HCT116 (cell line): ENCODE measurements around the gene BTBD9. TPM values are rescaled to one million over a fixed set of nuclear protein-coding genes. Genes with fewer than 3 reads are reported as not detected.

Experiments used
- ATAC-seq: fragments of 200-7000 bp; cut with Tn5 transposase; 2 replicates; pipeline ENCODE4 v1.9.1; 2020; ENCODE audit warnings: mild to moderate bottlenecking, moderate library complexity
- BruUV-seq: library from RNA; stranded (reverse); fragments of 400-500 nt; replicated peaks from 2 replicates; lab custom pipeline; 2021; lab: Mats Ljungman, UMichigan
- CTCF ChIA-PET: fragments of 300-600 bp; sonication (Branson Sonifier 250); formaldehyde crosslinking; loops from one replicate; lab custom pipeline; 2021; ENCODE audit warnings: antibody characterized with exemption; lab: Charles Lee
- POLR2A ChIA-PET: fragments of 300-600, 350-600 bp; sonication (Branson Sonifier 250); formaldehyde crosslinking; loops from one replicate; lab custom pipeline; 2021; ENCODE audit warnings: antibody characterized with exemption; lab: Charles Lee
- RAD21 ChIA-PET, 2 experiments: fragments of 300-600 bp; sonication (Branson Sonifier 250); formaldehyde crosslinking; loops; one replicate each; lab custom pipeline; 2023; ENCODE audit warnings: low total read pairs in 2 of 2; ENCODE audit not compliant: uncharacterized antibody in 2 of 2, unreplicated experiment in 2 of 2, low non-redundant PET in 1 of 2; lab: Charles Lee
- DNase-seq: peaks from one replicate; pipeline ENCODE4 v3.0.0-alpha.2; 2010; ENCODE audit warnings: low read depth, low spot score
- H2AFZ ChIP-seq: fragments of 200-600 bp; shearing (Covaris generic), sonication (generic); 2 replicates; pipeline ENCODE4 v1.6.1; 2017; ENCODE audit warnings: low read depth, mixed run types, mixed read lengths, antibody characterized with exemption, low read length; ENCODE audit not compliant: poor library complexity, severe bottlenecking
- H3K27ac ChIP-seq: 2 replicates; pipeline ENCODE4 v1.5.1; 2012; ENCODE audit warnings: low read depth, low read length
- H3K27me3 ChIP-seq: fragments of 200-600 bp; sonication (generic); 2 replicates; pipeline ENCODE4 v1.6.1; 2016; ENCODE audit warnings: mixed run types, low read length, mixed read lengths; ENCODE audit not compliant: insufficient read depth
- H3K36me3 ChIP-seq, 2 experiments: fragments of 200-500 bp in 1 of 2; fragments of 200-600 bp in 1 of 2; sonication (Bioruptor generic) in 1 of 2; sonication (generic) in 1 of 2; 2 replicates each; pipeline versions ENCODE4 v1.5.1 to v1.6.1; 2014 to 2016; ENCODE audit warnings: low read length in 2 of 2, inconsistent platforms in 1 of 2, mixed read lengths in 1 of 2, mixed run types in 1 of 2; ENCODE audit not compliant: insufficient read depth in 2 of 2, control insufficient read depth in 1 of 2
- H3K4me1 ChIP-seq, 2 experiments: fragments of 200-600 bp in 1 of 2; sonication (generic) in 1 of 2; 2 replicates each; pipeline versions ENCODE4 v1.5.1 to v1.6.1; 2012 to 2017; ENCODE audit warnings: low read length in 2 of 2, inconsistent platforms in 1 of 2, mild to moderate bottlenecking in 1 of 2, mixed read lengths in 1 of 2, mixed run types in 1 of 2, moderate library complexity in 1 of 2; ENCODE audit not compliant: insufficient read depth in 2 of 2, control insufficient read depth in 1 of 2
- H3K4me2 ChIP-seq: fragments of 200-600 bp; sonication (generic); 2 replicates; pipeline ENCODE4 v1.6.1; 2017; ENCODE audit warnings: mixed run types, low read length, mixed read lengths
- H3K4me3 ChIP-seq, 2 experiments: fragments of 200-600 bp in 1 of 2; sonication (generic) in 1 of 2; replicated peaks in 1 of 2; 2 replicates each; pipeline ENCODE4 v1.5.1; 2011 to 2016; ENCODE audit warnings: low read length in 2 of 2, control low read depth in 1 of 2, low read depth in 1 of 2, mild to moderate bottlenecking in 1 of 2, mixed read lengths in 1 of 2, mixed run types in 1 of 2
- H3K79me2 ChIP-seq: fragments of 200-600 bp; sonication (generic); 2 replicates; pipeline ENCODE4 v1.6.1; 2017; ENCODE audit warnings: mild to moderate bottlenecking, mixed run types, low read length, moderate library complexity, mixed read lengths; ENCODE audit not compliant: insufficient read depth
- H3K9ac ChIP-seq: fragments of 200-600 bp; sonication (generic); 2 replicates; pipeline ENCODE4 v1.6.1; 2016; ENCODE audit warnings: low read length, mixed read lengths
- H3K9me2 ChIP-seq: fragments of 200-600 bp; sonication (generic), shearing (Covaris generic); 2 replicates; pipeline ENCODE4 v1.6.1; 2017; ENCODE audit warnings: mixed run types, mild to moderate bottlenecking, moderate library complexity; ENCODE audit not compliant: insufficient read depth
- H3K9me3 ChIP-seq, 2 experiments: fragments of 200-500 bp in 1 of 2; fragments of 200-600 bp in 1 of 2; sonication (Bioruptor generic) in 1 of 2; sonication (generic) in 1 of 2; 2 replicates each; pipeline ENCODE4 v1.6.1; 2014 to 2017; ENCODE audit warnings: low read length in 2 of 2, mixed read lengths in 2 of 2, inconsistent platforms in 1 of 2, low read depth in 1 of 2, mild to moderate bottlenecking in 1 of 2, mixed run types in 1 of 2, moderate library complexity in 1 of 2; ENCODE audit not compliant: control insufficient read depth in 1 of 2, insufficient read depth in 1 of 2
- H4K20me1 ChIP-seq: fragments of 200-600 bp; sonication (generic), shearing (Covaris generic); 2 replicates; pipeline ENCODE4 v1.6.1; 2017; ENCODE audit warnings: mixed run types, mild to moderate bottlenecking, moderate library complexity; ENCODE audit not compliant: insufficient read depth
- CBX3 ChIP-seq: IDR thresholded peaks from 2 replicates; pipeline ENCODE4 v1.6.1; 2012; ENCODE audit warnings: low read depth
- ELF1 ChIP-seq: IDR thresholded peaks from 2 replicates; pipeline ENCODE4 v1.6.1; 2012; ENCODE audit warnings: low read depth, borderline replicate concordance
- EZH2 ChIP-seq: fragments of 200-600 bp; sonication (generic); IDR thresholded peaks from 2 replicates; pipeline ENCODE4 v1.6.1; 2017; ENCODE audit warnings: antibody characterized with exemption, mixed run types
- EZH2phosphoT487 ChIP-seq: fragments of 200-600 bp; IDR thresholded peaks from 2 replicates; pipeline ENCODE4 v1.6.1; 2018; ENCODE audit warnings: antibody characterized with exemption, borderline replicate concordance
- POLR2A ChIP-seq: IDR thresholded peaks from 2 replicates; pipeline ENCODE4 v1.7.0; 2011; ENCODE audit warnings: borderline replicate concordance; ENCODE audit not compliant: insufficient read depth, insufficient read length; ENCODE audit errors: extremely low read depth
- TCF7L2 ChIP-seq: IDR thresholded peaks from 2 replicates; pipeline ENCODE4 v1.7.0; 2011; ENCODE audit warnings: borderline replicate concordance, inconsistent platforms; ENCODE audit not compliant: insufficient read depth, insufficient read length; ENCODE audit errors: extremely low read depth
- intact Hi-C: fragments of 100-400 bp; cut with micrococcal nuclease; formaldehyde crosslinking; loops from 2 replicates; pipeline ENCODE4 v1.10.0; 2022
- total RNA-seq: library from RNA; stranded (reverse); gene quantifications from one replicate; pipeline ENCODE4 v1.2.1, GENCODE V29; 2021; ENCODE audit not compliant: unreplicated experiment
- TF ChIP-seq, protein P1 (sequence below): IDR thresholded peaks from 2 replicates; pipeline ENCODE4 v1.6.1; 2012; ENCODE audit warnings: low read depth

Gene BTBD9
- total RNA-seq, 1 experiment from 2014 or later, result 10.9 TPM

GRCh38 chr6:38407192-38407591 is 232.5 kb downstream of the BTBD9 start:
- Histone ChIP-seq H3K27me3 (no peaks in the 10 kb centered on the region), H3K4me3 (no peak overlapping the region), H3K36me3 (no peaks in the 10 kb centered on the region), H3K79me2 (no peaks in the 10 kb centered on the region), H3K9ac (no peak overlapping the region), H2AFZ (no peak overlapping the region), H4K20me1 (no peaks in the 10 kb centered on the region), H3K9me3 (no peaks in the 10 kb centered on the region), H3K4me2 (no peak overlapping the region), H3K4me1 (peaks cover 0 to 5% of the 10 kb centered on the region in 2 experiments; a peak in 1 of 4 replicates), H3K9me2 (no peaks in the 10 kb centered on the region), H3K27ac (no peak overlapping the region)
- POLR2A ChIA-PET, result no interaction called here
- DNase-seq (no peak), ATAC-seq (no peak)
- no peak for TF ChIP-seq EZH2phosphoT487
- TF ChIP-seq TCF7L2, result no peak
- no peak for TF ChIP-seq EZH2
- no peak for TF ChIP-seq ELF1
- TF ChIP-seq, protein P1, sequence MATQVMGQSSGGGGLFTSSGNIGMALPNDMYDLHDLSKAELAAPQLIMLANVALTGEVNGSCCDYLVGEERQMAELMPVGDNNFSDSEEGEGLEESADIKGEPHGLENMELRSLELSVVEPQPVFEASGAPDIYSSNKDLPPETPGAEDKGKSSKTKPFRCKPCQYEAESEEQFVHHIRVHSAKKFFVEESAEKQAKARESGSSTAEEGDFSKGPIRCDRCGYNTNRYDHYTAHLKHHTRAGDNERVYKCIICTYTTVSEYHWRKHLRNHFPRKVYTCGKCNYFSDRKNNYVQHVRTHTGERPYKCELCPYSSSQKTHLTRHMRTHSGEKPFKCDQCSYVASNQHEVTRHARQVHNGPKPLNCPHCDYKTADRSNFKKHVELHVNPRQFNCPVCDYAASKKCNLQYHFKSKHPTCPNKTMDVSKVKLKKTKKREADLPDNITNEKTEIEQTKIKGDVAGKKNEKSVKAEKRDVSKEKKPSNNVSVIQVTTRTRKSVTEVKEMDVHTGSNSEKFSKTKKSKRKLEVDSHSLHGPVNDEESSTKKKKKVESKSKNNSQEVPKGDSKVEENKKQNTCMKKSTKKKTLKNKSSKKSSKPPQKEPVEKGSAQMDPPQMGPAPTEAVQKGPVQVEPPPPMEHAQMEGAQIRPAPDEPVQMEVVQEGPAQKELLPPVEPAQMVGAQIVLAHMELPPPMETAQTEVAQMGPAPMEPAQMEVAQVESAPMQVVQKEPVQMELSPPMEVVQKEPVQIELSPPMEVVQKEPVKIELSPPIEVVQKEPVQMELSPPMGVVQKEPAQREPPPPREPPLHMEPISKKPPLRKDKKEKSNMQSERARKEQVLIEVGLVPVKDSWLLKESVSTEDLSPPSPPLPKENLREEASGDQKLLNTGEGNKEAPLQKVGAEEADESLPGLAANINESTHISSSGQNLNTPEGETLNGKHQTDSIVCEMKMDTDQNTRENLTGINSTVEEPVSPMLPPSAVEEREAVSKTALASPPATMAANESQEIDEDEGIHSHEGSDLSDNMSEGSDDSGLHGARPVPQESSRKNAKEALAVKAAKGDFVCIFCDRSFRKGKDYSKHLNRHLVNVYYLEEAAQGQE, result no peak
- no peak for TF ChIP-seq POLR2A
- TF ChIP-seq CBX3, result no peak
- CTCF ChIA-PET, result no interaction called here
- RAD21 ChIA-PET, result no interaction called here
- BruUV-seq, result no TSS peak
- intact Hi-C loops, result no loop called here
